Measurements from ENCODE around the gene KCNF1.

DNA sequence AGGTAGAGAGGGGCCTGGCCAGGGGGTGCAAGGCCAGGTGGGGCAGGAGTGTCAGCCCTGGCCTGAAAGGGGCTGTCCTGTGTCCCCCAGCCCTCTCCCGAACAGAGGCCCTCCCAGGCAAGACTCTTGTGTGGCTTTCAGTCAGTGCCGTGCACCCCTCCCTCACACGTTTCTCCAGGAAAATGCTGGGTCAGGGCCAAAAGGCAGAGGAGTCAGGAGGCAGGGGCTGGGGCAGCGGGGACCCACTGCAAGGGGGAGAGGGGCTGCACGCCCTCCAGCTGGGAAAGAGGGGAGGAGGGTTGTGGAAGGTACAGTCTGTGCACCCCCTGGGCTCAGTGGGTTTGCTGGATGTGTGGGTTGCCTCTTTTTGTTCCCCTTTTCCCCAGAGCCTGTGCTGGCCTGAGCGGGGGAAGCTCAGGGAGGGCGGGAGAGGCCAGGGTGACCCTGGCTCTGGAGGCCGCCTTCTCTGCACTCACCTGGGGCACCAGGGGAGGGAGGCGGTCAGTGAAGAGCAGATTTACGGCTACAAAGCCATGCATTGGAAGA lies 4.1 kb downstream of the KCNF1 start:
- TF ChIP-seq EZH2 (IDR thresholded peaks at IDR 0.05; ENCODE audit: insufficient read depth, low read length) (no peak), CTCF (IDR thresholded peaks at IDR 0.05; ENCODE audit: insufficient read depth, low read depth, low read length) (no peak)
